Hepatocyte (in vitro differentiated cells): ENCODE data around the gene OBSCN. TPM values are rescaled to one million over a fixed set of nuclear protein-coding genes. Genes with fewer than 3 reads are reported as not detected.

Experiments used
- DNase-seq: peaks from one replicate; pipeline ENCODE4 v3.0.0-alpha.2; 2016; ENCODE audit warnings: low spot score
- H2AFZ ChIP-seq: fragments of 200-600 bp; sonication (generic); 2 replicates; pipeline ENCODE4 v1.6.0; 2016; ENCODE audit warnings: antibody characterized with exemption, mild to moderate bottlenecking
- H3K27ac ChIP-seq: fragments of 200-600 bp; sonication (generic); 2 replicates; pipeline ENCODE4 v1.5.1; 2016; ENCODE audit warnings: mild to moderate bottlenecking
- H3K27me3 ChIP-seq: fragments of 200-600 bp; sonication (generic); 2 replicates; pipeline ENCODE4 v1.6.1; 2016
- H3K36me3 ChIP-seq: fragments of 200-600 bp; sonication (generic); replicated peaks from 2 replicates; pipeline ENCODE4 v1.5.1; 2016; ENCODE audit warnings: low read depth; ENCODE audit not compliant: insufficient read depth
- H3K4me1 ChIP-seq: fragments of 200-600 bp; sonication (generic); 2 replicates; pipeline ENCODE4 v1.5.1; 2016; ENCODE audit warnings: mild to moderate bottlenecking, moderate library complexity; ENCODE audit not compliant: insufficient read depth
- H3K4me2 ChIP-seq: fragments of 200-600 bp; sonication (generic); 2 replicates; pipeline ENCODE4 v1.6.0; 2016
- H3K4me3 ChIP-seq: fragments of 200-600 bp; sonication (generic); 2 replicates; pipeline ENCODE4 v1.5.1; 2016; ENCODE audit warnings: mild to moderate bottlenecking
- H3K79me2 ChIP-seq: fragments of 200-600 bp; sonication (generic); 2 replicates; pipeline ENCODE4 v1.6.0; 2017; ENCODE audit warnings: mild to moderate bottlenecking
- H3K9me2 ChIP-seq: fragments of 200-600 bp; sonication (generic); replicated peaks from 2 replicates; pipeline ENCODE4 v1.6.0; 2017; ENCODE audit warnings: mild to moderate bottlenecking; ENCODE audit not compliant: insufficient read depth
- H3K9me3 ChIP-seq: fragments of 200-600 bp; sonication (generic); 2 replicates; pipeline ENCODE4 v1.5.1; 2016; ENCODE audit warnings: low read depth, mild to moderate bottlenecking
- H4K20me1 ChIP-seq: fragments of 200-600 bp; sonication (generic); 2 replicates; pipeline ENCODE4 v1.6.0; 2016; ENCODE audit warnings: mild to moderate bottlenecking; ENCODE audit not compliant: insufficient read depth, poor library complexity, severe bottlenecking
- CTCF ChIP-seq: fragments of 200-600 bp; sonication (generic); IDR thresholded peaks from 2 replicates; pipeline ENCODE4 v1.5.1; 2016; ENCODE audit warnings: antibody characterized with exemption, mild to moderate bottlenecking; ENCODE audit not compliant: poor library complexity
- EZH2 ChIP-seq: fragments of 200-600 bp; sonication (generic); IDR thresholded peaks from 2 replicates; pipeline ENCODE4 v1.6.1; 2016; ENCODE audit warnings: antibody characterized with exemption, mild to moderate bottlenecking, borderline replicate concordance
- EZH2phosphoT487 ChIP-seq: fragments of 200-600 bp; sonication (generic); IDR thresholded peaks from one replicate; pipeline ENCODE4 v1.6.1; 2018; ENCODE audit warnings: antibody characterized with exemption, mild to moderate bottlenecking, low read depth, moderate library complexity; ENCODE audit not compliant: unreplicated experiment, severe bottlenecking
- WGBS: methylation state at CpG from one replicate; pipeline ENCODE4 v1.1.6; 2016; ENCODE audit warnings: low lambda C conversion rate; ENCODE audit errors: missing lambda C conversion rate; 5-methylcytosine and 5-hydroxymethylcytosine counted together
- polyA plus RNA-seq: library from polyadenylated mRNA; unstranded; fragments of >200 nt; fragmentation: Nextera tagmentation; extraction: Ambion mirVana; gene quantifications from 2 replicates; pipeline ENCODE4 v1.2.1, GENCODE V29; 2016
- total RNA-seq: library from RNA; depleted of rRNA; stranded (reverse); fragments of >200 nt; gene quantifications from 2 replicates; pipeline ENCODE4 v1.2.3, GENCODE V29; 2014

The OBSCN gene
- total RNA-seq (11.2 and 22.4 TPM in 2 replicates), polyA plus RNA-seq (15.0 and 20.6 TPM in 2 replicates)

GRCh38 chr1:228207851-228208821, at the start of gene OBSCN:
TSS of gene OBSCN (plus strand) at chr1:228208044. CDS start at chr1:228211784, 3,740 bp downstream.
- no peak for TF ChIP-seq CTCF
- TF ChIP-seq EZH2 = no peak
- TF ChIP-seq EZH2phosphoT487 = no peak
- Histone ChIP-seq H3K4me1 (peaks cover 25% of the 10 kb centered on the region), H3K4me2 (no peak within 1 kb of the TSS), H3K9me2 (no peaks in the 10 kb centered on the region), H3K79me2 (no peaks in the 10 kb centered on the region), H2AFZ (no peak within 1 kb of the TSS), H3K27me3 (no peaks in the 10 kb centered on the region), H3K36me3 (no peaks in the 10 kb centered on the region), H3K4me3 (no peak within 1 kb of the TSS), H3K9me3 (no peaks in the 10 kb centered on the region), H3K27ac (no peak within 1 kb of the TSS), H4K20me1 (no peaks in the 10 kb centered on the region)
- 83% methylated on average over 28 of the region's 30 CpGs for WGBS
- no peak for DNase-seq

- no peak for DNase-seq
- H3K4me3 ChIP-seq = no peak overlapping the region
- H3K4me1 ChIP-seq = peaks cover 14% of the 10 kb centered on the region
- H3K79me2 ChIP-seq = no peaks in the 10 kb centered on the region
- H3K27me3 ChIP-seq = no peaks in the 10 kb centered on the region
- H3K4me2 ChIP-seq = no peak overlapping the region
- no peak overlapping the region for H2AFZ ChIP-seq
- H3K27ac ChIP-seq = no peak overlapping the region
- no peak for TF ChIP-seq CTCF
- no peak for TF ChIP-seq EZH2
- TF ChIP-seq EZH2phosphoT487 = no peak
- no peaks in the 10 kb centered on the region for H3K9me3 ChIP-seq
- WGBS = 96% methylated on average over 40 of the region's 98 CpGs
- H4K20me1 ChIP-seq = no peaks in the 10 kb centered on the region
- no peaks in the 10 kb centered on the region for H3K9me2 ChIP-seq
- H3K36me3 ChIP-seq = no peaks in the 10 kb centered on the region
Observed at GRCh38 chr1:228158151-228159007, 49.5 kb upstream of the OBSCN start.

- H3K27me3 ChIP-seq = no peaks in the 10 kb centered on the region
- peaks cover 14% of the 10 kb centered on the region for H3K4me1 ChIP-seq
- H4K20me1 ChIP-seq = no peaks in the 10 kb centered on the region
- no peaks in the 10 kb centered on the region for H3K36me3 ChIP-seq
- no peak for DNase-seq
- WGBS = 90% methylated on average over 14 of the region's 14 CpGs
- H3K9me2 ChIP-seq = no peaks in the 10 kb centered on the region
- no peaks in the 10 kb centered on the region for H3K79me2 ChIP-seq
- no peak overlapping the region for H2AFZ ChIP-seq
- TF ChIP-seq EZH2 (no peak), CTCF (no peak), EZH2phosphoT487 (no peak)
- H3K4me3 ChIP-seq = no peak overlapping the region
- no peak overlapping the region for H3K27ac ChIP-seq
- H3K4me2 ChIP-seq = no peak overlapping the region
- H3K9me3 ChIP-seq = no peaks in the 10 kb centered on the region
Observed at GRCh38 chr1:228159008-228159665, 48.7 kb upstream of the OBSCN start.
